NCI-H2196 (cell line): ENCODE measurements around the gene TNNI2.

Experiments used
- DNase-seq: peaks from one replicate; lab custom pipeline; 2025; ENCODE audit not compliant: unreplicated experiment; lab: John Stamatoyannopoulos, UW

TNNI2 gene

GRCh38 chr11:1844221-1845094 lies 5.7 kb downstream of the TNNI2 start:
- DNase-seq: no peak

DNA sequence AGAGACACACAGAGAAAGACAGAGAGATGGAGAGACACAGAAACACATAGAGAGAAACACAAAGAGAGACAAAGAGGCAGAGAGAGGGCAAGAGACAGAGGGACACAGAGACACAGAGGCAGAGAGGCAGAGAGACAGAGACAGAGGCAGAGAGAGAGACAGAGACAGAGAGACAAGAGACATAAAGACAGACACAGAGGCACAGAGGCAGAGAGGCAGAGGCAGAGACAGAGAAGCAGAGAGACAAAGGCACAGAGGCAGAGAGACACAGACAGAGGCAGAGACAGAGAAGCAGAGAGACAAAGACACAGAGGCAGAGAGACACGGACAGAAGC lies 6.3 kb downstream of the TNNI2 start:
- no peak for DNase-seq

- DNase-seq: no peak
Measured at GRCh38 chr11:1845561-1846452, 7.0 kb downstream of the TNNI2 start.

DNA sequence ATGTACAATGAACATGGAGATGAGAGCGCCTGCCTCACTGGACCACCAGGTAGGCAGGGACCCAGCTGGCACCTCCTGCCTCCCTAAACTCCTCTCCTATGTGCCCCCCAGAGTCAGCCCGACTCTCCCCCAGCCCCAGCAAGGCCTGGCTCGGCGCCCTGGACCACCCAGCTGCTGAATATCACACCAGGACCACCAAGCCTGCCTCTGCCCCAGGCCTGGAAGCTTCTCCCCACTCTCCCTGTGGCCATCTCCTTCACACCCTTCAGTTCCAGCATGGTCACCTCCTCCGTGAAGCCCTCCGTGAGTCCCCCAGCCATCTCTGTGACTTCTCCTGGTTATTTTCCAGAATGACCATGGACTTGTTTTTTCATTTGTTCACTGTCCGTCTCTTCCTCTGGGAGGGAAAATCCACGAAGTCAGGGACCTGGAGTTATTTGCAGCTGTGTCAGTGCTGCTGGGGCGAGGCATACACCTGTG lies 7.7 kb downstream of the TNNI2 start:
- DNase-seq: no peak

DNA sequence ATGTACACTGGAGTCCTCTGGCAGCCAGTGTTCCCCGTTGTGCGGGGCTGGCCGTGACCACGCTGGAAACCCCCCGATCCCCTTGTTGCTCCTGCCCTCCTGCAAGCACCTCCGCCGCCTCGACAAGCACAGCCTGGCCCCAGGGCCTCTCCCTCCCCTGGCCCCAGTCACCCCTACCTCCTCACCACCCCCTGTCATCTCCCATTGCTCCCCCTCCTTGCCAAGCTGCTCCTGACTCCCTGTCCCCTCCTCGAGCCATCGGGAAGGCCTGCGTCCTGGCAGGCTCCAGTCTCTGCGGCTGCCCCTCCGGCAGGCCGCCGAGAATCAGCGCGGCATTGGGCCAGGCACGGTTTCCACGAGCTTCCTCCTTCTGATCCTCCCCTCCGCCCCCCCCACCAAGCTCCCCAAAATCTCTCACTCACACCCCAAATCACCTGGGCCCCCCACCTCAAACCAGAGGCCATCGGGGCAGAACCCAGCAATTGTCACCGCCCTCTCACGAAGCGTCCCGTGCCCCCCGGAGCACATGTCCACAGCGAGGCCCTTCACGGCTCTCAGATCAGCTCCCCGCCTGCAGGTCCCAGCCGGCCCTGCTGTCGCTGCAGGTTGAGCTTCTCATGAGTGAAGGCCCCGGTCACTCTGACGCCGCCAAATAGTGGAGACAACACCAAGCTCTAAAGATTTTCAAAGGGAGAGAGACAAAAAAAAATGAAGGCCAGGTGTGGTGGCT lies 8.4 kb downstream of the TNNI2 start:
- no peak for DNase-seq

DNA sequence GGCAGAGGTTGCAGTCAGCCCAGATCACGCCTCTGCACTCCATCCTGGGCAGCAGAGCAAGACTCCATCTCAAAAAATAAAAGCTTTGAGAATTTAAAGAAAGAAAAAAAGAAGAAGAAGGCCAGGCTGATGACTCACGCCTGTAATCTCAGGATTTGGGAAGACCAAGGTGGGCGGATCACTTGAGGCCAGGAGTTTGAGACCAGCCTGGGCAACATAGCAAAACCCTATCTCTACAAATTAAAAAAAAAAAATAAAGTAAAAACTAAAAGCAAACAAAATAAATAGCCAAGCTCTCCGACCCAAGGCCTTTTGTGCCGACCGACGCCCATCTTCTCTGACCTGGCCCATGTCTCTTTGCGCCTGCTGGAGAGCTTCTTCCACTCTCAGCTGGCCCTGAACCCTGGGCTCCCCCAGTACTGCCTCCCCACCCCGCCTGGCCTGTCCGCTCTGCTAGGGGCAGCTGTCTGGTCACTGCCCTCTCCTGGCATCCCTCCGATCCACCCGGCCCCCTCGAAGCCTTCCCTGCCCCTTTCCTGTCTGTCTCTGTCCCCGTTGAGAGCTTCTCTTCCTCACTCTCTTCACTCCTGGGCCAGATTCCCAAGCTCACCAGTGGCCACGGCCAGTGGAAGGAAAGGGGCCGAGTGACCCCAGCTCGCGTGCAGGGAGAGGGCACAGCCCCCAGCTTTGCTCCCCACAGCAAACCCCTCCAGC lies 9.3 kb downstream of the TNNI2 start:
- DNase-seq: no peak

- no peak for DNase-seq
Measured at GRCh38 chr11:1848640-1849430, 10.1 kb downstream of the TNNI2 start.

DNA sequence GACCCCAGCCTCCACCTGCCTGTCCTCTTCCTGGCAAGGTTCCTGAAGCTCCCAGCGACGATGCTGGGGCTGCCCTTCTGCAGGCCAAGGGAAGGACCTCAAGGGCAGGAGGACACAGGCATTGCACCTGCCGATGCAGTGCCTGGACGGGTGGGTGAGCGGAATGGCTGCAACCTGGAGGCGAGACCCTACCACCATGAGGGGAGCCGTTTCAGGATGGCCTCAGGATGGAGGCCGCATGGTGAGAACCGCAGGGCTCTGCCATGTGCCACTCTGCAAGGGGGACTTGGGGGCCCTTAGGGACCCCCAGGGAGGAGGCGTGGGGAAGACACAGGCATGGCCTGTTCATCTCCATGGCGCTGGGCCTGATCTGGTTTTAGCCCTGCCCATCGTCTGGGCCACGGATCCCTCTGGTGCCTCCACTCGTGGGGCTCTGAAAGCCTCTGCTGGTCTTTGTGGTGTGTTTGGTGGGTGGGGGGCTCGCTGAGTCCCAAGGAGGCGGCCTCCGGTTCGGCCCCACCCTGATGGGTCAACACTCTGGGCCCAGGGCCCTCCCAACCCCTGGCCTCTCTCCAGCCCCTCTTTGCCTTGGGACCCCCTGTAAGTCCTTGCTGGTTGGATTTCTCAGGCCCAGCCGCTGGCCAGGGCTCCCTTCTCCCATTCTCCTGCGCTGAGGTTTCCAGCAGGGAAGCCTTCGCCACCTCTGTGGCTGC lies 12.8 kb downstream of the TNNI2 start:
- no peak for DNase-seq

DNA sequence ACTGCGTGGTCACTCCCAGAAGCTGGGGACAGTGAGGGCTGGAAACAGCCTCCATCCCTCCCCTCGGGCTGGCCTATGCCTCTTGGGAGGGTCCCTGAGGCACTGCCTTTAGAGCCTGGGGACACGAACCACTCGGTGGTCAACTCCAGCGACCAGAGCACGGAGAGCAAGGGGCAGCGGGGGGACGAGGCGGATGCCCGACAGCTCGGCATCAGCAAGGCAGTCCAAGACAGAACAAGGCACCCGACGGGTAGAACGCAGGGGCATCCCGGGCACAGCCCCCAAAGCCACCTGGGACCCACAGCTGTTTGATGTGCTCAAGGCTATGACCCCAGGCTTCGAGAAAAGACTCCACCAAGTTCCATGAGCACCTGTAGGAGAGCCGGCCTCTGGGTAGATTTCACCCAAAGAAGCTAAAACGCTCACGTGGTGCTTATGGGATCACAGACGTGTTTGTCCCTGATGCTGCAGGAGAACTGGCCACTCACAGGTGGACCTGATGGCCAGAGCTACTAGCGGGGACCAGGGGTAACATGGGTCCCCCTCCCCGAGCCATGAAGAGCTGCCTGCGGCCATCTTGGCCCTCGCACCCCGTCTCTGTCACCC lies 13.6 kb downstream of the TNNI2 start:
- no peak for DNase-seq

DNA sequence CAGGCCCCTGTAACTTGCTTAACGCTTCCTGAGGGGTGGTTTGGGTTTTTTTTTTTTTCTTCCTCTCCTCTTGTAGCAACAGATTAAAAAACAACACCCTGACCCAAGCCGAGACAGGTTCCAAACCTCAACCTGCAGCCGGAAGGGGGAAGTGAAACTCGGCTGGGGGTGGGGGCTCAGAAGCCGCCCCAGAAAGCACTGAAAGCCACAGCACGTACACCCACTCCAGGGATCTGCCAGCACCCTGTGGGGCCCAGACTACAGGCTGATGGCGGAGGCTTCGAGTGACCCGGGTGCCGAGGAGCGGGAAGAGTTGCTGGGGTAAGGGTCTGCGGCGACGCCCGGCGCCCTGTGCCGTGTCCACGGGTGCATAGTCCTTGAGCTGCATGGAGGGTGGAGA lies 14.1 kb downstream of the TNNI2 start, which contains the start of gene LSP1:
LSP1 (plus strand) TSS at position 208 of the 400 bp plus-strand sequence; CDS start at position 269, 61 bp downstream.
- no peak for DNase-seq

- DNase-seq: no peak
Measured at GRCh38 chr11:1853376-1854131, 14.8 kb downstream of the TNNI2 start.

DNA sequence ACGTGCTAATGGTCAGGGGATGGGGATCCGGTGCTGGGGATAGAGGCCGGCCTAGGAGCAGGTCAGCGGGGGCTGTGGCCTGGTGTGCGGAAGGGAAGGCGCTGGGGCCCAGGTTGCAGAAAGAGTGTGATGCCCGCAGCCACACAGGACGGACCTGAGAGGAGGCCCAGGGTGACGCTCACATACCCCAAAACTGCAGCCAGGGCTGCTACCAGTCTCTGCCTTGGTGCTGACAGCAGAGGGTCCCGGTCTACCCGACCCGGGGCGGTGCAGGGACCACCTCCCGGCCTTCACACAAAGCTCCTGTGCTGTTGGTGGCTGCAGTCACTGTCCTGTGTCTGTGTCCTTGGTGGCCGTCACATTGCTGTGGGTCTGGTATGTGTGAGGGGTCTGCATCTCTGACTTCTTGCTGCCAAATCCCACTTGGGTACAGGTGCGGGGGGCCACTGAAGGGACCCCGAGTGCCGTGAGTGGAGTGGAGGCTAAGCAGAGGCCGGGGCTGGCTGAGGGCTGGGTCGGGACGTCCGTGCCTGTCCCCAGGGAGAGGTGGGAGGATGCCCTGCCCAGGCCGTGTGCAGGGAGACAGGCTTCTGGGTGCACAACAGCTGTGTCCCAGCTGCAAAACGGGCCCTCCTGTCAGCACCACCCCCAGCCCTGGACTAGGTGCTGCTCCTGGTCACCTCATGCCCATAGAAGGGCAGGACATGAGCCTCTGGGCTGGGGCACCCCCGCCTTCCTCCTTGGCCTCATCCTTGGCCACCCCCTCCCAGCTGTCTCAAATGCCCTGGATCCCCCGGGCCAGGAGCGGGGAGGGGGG lies 15.6 kb downstream of the TNNI2 start:
- no peak for DNase-seq

DNA sequence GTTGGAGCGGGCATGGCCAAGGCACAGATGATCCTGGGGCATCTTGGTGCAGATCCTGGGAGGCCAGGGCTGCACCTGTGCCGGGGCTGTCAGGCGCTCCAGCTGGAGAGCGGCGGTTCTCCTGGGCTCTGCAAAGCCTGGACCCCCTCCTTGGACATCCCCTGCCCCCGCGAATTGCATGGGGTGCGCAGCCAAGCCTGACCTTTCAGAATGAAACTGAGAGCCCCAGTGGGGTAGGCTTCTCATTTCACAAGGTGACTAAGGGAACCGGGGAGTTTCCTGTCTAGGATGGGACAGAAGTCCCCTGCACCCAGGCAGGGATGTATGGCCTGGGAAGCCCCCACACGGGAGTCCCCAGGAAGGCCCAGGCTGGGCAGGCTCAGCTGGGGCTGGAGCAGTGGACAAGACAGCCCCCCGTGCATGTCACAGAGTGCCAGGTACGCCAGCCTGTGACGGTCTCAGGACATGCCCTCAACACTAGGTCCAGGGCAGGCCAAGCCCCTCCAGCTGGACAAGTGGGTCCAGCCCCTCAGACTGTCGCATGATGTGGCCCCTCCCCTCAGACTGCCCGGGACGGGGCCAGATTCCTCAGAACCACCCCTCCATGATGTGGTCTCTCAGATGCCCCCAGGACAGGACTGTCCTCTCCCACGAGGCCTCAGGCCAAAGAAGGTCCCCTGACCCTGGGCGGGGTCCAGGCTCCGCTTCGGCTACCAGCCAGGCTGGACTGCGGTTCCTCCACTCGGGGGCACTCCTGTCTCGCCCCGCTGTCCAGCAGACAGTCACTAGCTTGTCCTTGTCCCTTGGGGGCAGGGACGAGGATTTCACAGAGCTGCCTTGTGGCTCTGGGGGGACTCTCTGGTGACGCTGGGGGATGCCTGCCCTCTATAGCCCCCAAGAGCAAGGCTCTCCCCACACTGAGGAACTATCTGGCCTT lies 16.4 kb downstream of the TNNI2 start:
- DNase-seq: no peak

DNA sequence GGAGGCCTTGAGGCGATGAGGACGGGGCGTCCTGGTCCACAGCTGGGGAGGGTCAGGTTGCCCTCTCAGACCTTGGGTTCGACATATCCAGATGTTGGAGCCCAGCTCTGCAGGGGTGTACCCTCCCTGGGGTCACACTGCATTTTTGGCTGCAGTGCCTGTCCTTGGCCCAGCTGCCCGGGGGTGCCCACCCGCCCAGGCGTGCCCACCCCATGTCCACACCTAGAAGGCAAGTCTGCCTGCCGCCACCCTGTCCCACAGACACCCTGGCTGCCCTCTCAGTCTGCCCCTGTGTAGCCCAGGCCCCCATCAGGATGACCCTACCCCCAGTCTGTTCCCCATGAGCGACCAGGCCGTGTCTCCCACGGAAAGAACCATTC lies 17.1 kb downstream of the TNNI2 start:
- no peak for DNase-seq

GRCh38 chr11:1856306-1857005 lies 17.7 kb downstream of the TNNI2 start:
- no peak for DNase-seq

DNA sequence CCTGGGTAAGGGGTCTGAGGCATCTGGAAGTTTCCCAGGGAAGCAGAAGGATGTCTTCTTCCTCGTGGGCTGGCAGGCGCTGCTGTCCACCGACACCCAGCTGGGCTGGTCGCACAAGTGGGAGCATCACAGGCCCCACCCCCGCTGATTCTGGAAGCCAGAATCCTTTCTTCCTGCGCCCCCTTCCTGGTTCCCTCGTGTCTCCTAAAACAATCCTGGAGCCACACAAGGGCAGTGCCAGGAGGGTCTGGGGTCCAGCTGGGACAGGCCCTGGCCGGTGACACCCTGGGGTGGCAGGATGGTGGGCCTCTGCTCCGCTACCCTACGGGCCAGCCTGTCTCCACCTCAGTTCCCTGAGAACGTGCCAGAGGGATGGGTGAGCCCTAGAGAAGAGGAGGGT lies 18.3 kb downstream of the TNNI2 start:
- no peak for DNase-seq
